T-cell (primary cell): Measurements from ENCODE around the gene ZNF134. TPM values are rescaled to one million over a fixed set of nuclear protein-coding genes. Genes with fewer than 3 reads are reported as not detected.

ENCODE experiments used
- ATAC-seq, 4 experiments: fragments of 200-7000 bp in 3 of 4; fragments of 150-1000 bp in 1 of 4; cut with Tn5 transposase; replicated peaks in 1 of 4; 1 replicate in 3 of 4; 2 replicates in 1 of 4; pipeline ENCODE4 v1.10.0; 2021; ENCODE audit warnings: moderate library complexity in 3 of 4, mild to moderate bottlenecking in 2 of 4, moderate number of reproducible peaks in 1 of 4
- CTCF ChIA-PET, 2 donors: fragments of 300-600 bp; sonication (Branson Sonifier 250); formaldehyde crosslinking; loops; one replicate each; lab custom pipeline; 2022; ENCODE audit warnings: antibody characterized with exemption in 2 of 2; lab: Charles Lee
- POLR2A ChIA-PET, 2 donors: fragments of 300-600 bp; sonication (Branson Sonifier 250); formaldehyde crosslinking; loops; one replicate each; lab custom pipeline; 2022; ENCODE audit warnings: antibody characterized with exemption in 2 of 2; lab: Charles Lee
- DNase-seq, 35 experiments: peaks; one replicate each; pipeline versions ENCODE4 v3.0.0 to v3.0.0-alpha.2; 2013 to 2023
- H3K27ac ChIP-seq: one replicate; pipeline ENCODE4 v1.5.1; 2013; ENCODE audit warnings: low read length
- H3K27me3 ChIP-seq, 2 experiments: replicated peaks in 1 of 2; 1 replicate in 1 of 2; 2 replicates in 1 of 2; pipeline versions ENCODE4 v1.6.1 to v1.7.0; 2013; ENCODE audit warnings: low read length in 1 of 2, mixed read lengths in 1 of 2; ENCODE audit not compliant: control insufficient read depth in 2 of 2, insufficient read depth in 2 of 2; ENCODE audit errors: extremely low read depth in 1 of 2
- H3K36me3 ChIP-seq, 2 donors: 1 replicate in 1 of 2; 2 replicates in 1 of 2; pipeline versions ENCODE4 v1.6.1 to v1.7.0; 2013; ENCODE audit warnings: low read length in 1 of 2; ENCODE audit not compliant: control insufficient read depth in 2 of 2, insufficient read depth in 1 of 2; ENCODE audit errors: extremely low read depth in 1 of 2
- H3K4me1 ChIP-seq, 2 experiments: 1 replicate in 1 of 2; 2 replicates in 1 of 2; pipeline versions ENCODE4 v1.6.1 to v1.7.0; 2013; ENCODE audit warnings: low read length in 2 of 2, mixed read lengths in 1 of 2; ENCODE audit not compliant: insufficient read depth in 2 of 2, control insufficient read depth in 1 of 2; ENCODE audit errors: extremely low read depth in 1 of 2
- H3K4me3 ChIP-seq, 2 donors: 1 replicate in 1 of 2; 2 replicates in 1 of 2; pipeline versions ENCODE4 v1.5.1 to v1.7.0; 2013; ENCODE audit warnings: mild to moderate bottlenecking in 2 of 2, low read length in 1 of 2, moderate library complexity in 1 of 2; ENCODE audit not compliant: control insufficient read depth in 1 of 2; ENCODE audit errors: extremely low read depth in 1 of 2
- H3K9me3 ChIP-seq: 2 replicates; pipeline ENCODE4 v1.7.0; 2013
- H3K27ac Mint-ChIP-seq, 2 donors: one replicate each; pipeline ENCODE4 v1.8.0; 2020 to 2021; ENCODE audit warnings: mild to moderate bottlenecking in 2 of 2, mixed read lengths in 2 of 2
- H3K27me3 Mint-ChIP-seq, 2 donors: one replicate each; pipeline ENCODE4 v1.8.0; 2021 to 2022; ENCODE audit warnings: mixed read lengths in 2 of 2
- H3K36me3 Mint-ChIP-seq: one replicate; pipeline ENCODE4 v1.8.0; 2021; ENCODE audit warnings: mixed read lengths
- H3K4me1 Mint-ChIP-seq, 3 donors: one replicate each; pipeline ENCODE4 v1.8.0; 2020 to 2022; ENCODE audit warnings: mixed read lengths in 3 of 3, mild to moderate bottlenecking in 1 of 3
- H3K4me3 Mint-ChIP-seq, 3 donors: one replicate each; pipeline ENCODE4 v1.8.0; 2020 to 2022; ENCODE audit warnings: mild to moderate bottlenecking in 3 of 3, mixed read lengths in 3 of 3, moderate library complexity in 3 of 3
- H3K9me3 Mint-ChIP-seq, 3 donors: one replicate each; pipeline ENCODE4 v1.8.0; 2020 to 2022; ENCODE audit warnings: mixed read lengths in 3 of 3
- WGBS: methylation state at CpG from one replicate; pipeline ENCODE4 v1.1.5; 2013; ENCODE audit warnings: missing lambda C conversion rate; ENCODE audit not compliant: insufficient coverage; 5-methylcytosine and 5-hydroxymethylcytosine counted together
- total RNA-seq, 35 experiments: library from RNA in 6 of 35; stranded (reverse) in 6 of 35; fragments of 120-200 nt in 1 of 35; gene quantifications; one replicate each; pipeline versions ENCODE4 v1.2.1 to v1.2.4 and lab custom pipeline; 2013 to 2026

The ZNF134 gene
- total RNA-seq, 5 donors from 2014 or later (not counting 1 experiment from before 2014, with no cell fraction given), result 16.4 to 31.0 (median 22.3) TPM

DNA sequence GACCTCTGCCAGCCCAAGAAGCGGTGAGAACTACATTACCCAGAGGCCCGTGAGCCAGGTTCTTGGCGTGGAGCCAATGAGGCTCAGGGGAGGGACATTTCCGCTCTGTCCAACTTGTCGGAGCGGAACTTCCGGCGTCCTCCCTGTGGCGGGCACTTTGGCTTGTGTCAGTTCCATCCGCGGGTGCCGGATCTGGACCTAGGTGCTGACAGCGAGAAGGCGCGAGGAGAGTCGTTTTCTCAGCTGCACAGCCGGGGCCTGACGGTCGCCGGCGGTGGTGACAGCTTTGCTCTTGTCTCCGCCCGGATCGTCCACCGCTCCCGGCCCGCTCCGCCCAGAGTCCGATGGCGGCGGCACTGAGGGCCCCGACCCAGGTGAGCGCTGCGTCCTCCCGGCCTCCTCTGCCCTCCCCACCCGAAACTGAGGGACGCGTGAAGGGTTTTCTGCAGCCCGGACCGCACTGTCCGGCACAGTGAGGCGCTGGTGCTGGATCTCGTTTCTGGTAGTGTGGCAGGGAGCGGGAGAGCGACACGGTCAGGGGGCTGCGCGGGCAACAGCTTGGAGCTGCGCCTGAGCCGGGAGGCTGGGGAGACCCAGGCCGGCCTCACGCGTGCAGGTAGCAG is 14.2 kb upstream of the ZNF134 start, which contains the start of gene ZNF530:
Gene ZNF530 (plus strand): TSS at position 125 of the 623 bp plus-strand sequence. CDS start 4,461 bp downstream, outside the sequence.
- H3K27me3 Mint-ChIP-seq, result no peaks in the 10 kb centered on the region
- H3K36me3 ChIP-seq, result peaks cover 5 to 9% of the 10 kb centered on the region in 2 donors
- ChIA-PET POLR2A (no interaction called here), CTCF (no interaction called here)
- H3K27me3 ChIP-seq, result no peaks in the 10 kb centered on the region
- H3K9me3 Mint-ChIP-seq, result peaks cover 36 to 50% (median 40%) of the 10 kb centered on the region in 3 donors
- 3% methylated on average over 53 of the region's 53 CpGs for WGBS
- H3K4me3 ChIP-seq, result peak within 1 kb of the TSS; percentile 76 to 98
- ATAC-seq (peak; percentile 92 to 99 (median 98)), DNase-seq (peak; percentile 39 to 89 (median 69))
- peaks cover 6% of the 10 kb centered on the region for H3K9me3 ChIP-seq
- peaks cover 41% of the 10 kb centered on the region for H3K36me3 Mint-ChIP-seq
- peaks cover 25 to 27% (median 25%) of the 10 kb centered on the region in 3 donors for H3K4me1 Mint-ChIP-seq
- peak within 1 kb of the TSS; percentile 84 to 91 for H3K27ac Mint-ChIP-seq
- H3K27ac ChIP-seq, result peak within 1 kb of the TSS; percentile 32
- H3K4me1 ChIP-seq, result peaks cover 2 to 16% of the 10 kb centered on the region in 2 experiments
- H3K4me3 Mint-ChIP-seq, result peak within 1 kb of the TSS; percentile 73 to 88 (median 85)

DNA sequence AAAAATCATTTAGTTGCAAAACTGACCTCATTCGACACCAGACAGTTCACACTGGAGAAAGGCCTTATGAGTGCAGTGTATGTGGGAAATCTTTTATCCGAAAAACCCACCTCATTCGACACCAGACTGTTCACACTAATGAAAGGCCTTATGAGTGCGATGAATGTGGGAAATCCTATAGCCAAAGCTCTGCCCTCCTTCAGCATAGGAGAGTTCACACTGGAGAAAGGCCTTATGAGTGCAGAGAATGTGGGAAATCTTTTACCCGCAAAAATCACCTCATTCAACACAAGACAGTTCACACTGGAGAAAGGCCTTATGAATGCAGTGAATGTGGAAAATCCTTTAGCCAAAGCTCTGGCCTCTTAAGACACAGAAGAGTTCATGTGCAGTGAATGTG is 7.1 kb upstream of the ZNF134 start:
- Mint-ChIP-seq H3K9me3 (peaks cover 27 to 62% (median 44%) of the 10 kb centered on the region in 3 donors), H3K27ac (no peak overlapping the region), H3K27me3 (no peaks in the 10 kb centered on the region), H3K36me3 (peaks cover 60% of the 10 kb centered on the region), H3K4me1 (no peaks in the 10 kb centered on the region), H3K4me3 (no peak overlapping the region)
- Histone ChIP-seq H3K27ac (no peak overlapping the region), H3K4me1 (no peaks in the 10 kb centered on the region), H3K4me3 (no peak overlapping the region), H3K27me3 (no peaks in the 10 kb centered on the region), H3K36me3 (peaks cover 13 to 27% of the 10 kb centered on the region in 2 donors), H3K9me3 (peaks cover 12% of the 10 kb centered on the region)
- CTCF ChIA-PET, result no interaction called here
- WGBS, result no CpG with 5 or more reads among the region's 5 CpGs
- POLR2A ChIA-PET, result no interaction called here
- no peak for DNase-seq
- no peak for ATAC-seq

DNA sequence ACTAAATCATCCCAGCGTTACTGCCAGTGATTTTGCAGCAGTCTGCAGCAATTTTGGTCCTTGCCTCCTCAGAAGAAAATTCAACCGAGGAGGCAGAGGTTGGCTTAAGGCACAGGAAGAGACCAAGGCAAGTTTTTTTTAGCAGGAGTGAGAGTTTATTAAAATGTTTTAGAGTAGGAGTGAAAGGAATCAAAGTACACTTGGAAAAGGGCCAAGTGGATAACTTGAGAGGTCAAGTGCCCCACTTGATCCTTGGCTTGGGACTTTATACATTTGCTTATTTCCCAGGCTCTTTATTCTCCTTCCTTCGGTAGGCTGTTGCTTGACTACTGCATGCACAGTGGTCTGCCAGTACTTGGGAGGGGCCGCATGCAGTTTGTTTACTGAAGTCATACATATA is 2.9 kb upstream of the ZNF134 start:
- Histone ChIP-seq H3K27ac (no peak overlapping the region), H3K27me3 (no peaks in the 10 kb centered on the region), H3K4me3 (no peak overlapping the region), H3K4me1 (peaks cover 2 to 24% of the 10 kb centered on the region in 2 experiments), H3K9me3 (peaks cover 11% of the 10 kb centered on the region), H3K36me3 (peaks cover 6 to 14% of the 10 kb centered on the region in 2 donors)
- Mint-ChIP-seq H3K9me3 (peaks cover 22 to 48% (median 29%) of the 10 kb centered on the region in 3 donors), H3K4me3 (no peak overlapping the region), H3K4me1 (peaks cover 20 to 26% (median 22%) of the 10 kb centered on the region in 3 donors), H3K36me3 (peaks cover 38% of the 10 kb centered on the region), H3K27ac (no peak overlapping the region), H3K27me3 (no peaks in the 10 kb centered on the region)
- ChIA-PET CTCF (no interaction called here), POLR2A (interaction anchor here in 1 of 2 donors (0.5 kb wide), 1 partner anchor 100 kb away, joined by 7 read pairs; no protein-coding TSS in a partner anchor)
- 83% methylated on average over 2 of the region's 4 CpGs for WGBS
- ATAC-seq (no peak), DNase-seq (no peak)

DNA sequence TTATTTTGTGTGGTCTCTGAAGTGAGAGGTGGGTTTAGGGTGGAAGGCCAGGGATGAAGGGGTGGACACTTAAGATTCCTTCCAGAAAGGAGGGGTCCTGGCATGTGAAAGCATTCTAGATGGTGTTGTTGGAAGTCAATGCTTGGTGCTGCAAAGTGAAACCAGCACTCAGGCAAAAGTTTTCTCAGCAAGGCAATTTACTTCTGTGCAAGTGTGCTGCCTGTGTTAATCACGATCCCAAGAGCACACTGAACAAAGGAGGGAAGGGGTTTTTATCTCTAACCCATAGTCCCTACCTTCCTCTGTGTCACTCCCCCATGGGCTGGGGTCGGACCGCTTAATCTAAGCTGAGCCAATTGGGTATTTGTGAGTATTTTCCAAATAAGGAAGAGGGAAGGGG is 1.3 kb downstream of the ZNF134 start:
- ChIA-PET POLR2A (no interaction called here), CTCF (no interaction called here)
- DNase-seq, result no peak
- H3K36me3 Mint-ChIP-seq, result peaks cover 59% of the 10 kb centered on the region
- Histone ChIP-seq H3K27ac (no peak overlapping the region), H3K9me3 (peaks cover 16% of the 10 kb centered on the region), H3K27me3 (no peaks in the 10 kb centered on the region), H3K4me1 (peaks cover 2 to 24% of the 10 kb centered on the region in 2 experiments), H3K4me3 (peak overlapping the region in 1 of 2 donors; percentile 92), H3K36me3 (peaks cover 27 to 47% of the 10 kb centered on the region in 2 donors)
- no peak for ATAC-seq
- peaks cover 49 to 66% (median 53%) of the 10 kb centered on the region in 3 donors for H3K9me3 Mint-ChIP-seq
- WGBS, result no CpG with 5 or more reads among the region's 3 CpGs
- peak overlapping the region; percentile 87 to 91 (median 89) for H3K4me3 Mint-ChIP-seq
- H3K27ac Mint-ChIP-seq, result peak overlapping the region in 1 of 2 donors; percentile 73
- H3K4me1 Mint-ChIP-seq, result peaks cover 32 to 37% (median 33%) of the 10 kb centered on the region in 3 donors
- H3K27me3 Mint-ChIP-seq, result no peaks in the 10 kb centered on the region

DNA sequence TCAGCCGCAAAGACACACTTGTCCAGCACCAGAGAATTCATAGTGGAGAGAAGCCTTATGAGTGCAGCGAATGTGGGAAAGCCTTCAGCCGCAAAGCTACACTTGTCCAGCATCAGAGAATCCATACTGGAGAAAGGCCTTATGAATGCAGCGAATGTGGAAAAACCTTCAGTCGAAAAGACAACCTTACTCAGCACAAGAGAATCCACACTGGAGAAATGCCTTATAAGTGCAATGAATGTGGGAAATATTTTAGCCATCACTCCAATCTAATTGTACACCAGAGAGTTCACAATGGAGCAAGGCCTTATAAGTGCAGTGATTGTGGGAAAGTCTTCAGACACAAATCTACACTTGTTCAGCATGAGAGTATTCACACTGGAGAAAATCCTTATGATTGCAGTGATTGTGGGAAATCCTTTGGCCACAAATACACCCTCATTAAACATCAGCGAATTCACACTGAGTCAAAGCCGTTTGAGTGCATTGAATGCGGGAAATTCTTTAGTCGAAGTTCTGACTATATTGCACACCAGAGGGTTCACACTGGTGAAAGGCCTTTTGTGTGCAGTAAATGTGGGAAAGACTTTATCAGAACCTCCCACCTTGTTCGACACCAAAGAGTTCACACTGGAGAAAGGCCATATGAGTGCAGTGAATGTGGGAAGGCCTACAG is 6.8 kb downstream of the ZNF134 start:
- Histone ChIP-seq H3K27ac (no peak overlapping the region), H3K4me3 (peak overlapping the region in 1 of 2 donors; percentile 35), H3K36me3 (peaks cover 37 to 55% of the 10 kb centered on the region in 2 donors), H3K27me3 (no peaks in the 10 kb centered on the region), H3K4me1 (peaks cover 0 to 2% of the 10 kb centered on the region in 2 experiments), H3K9me3 (peaks cover 33% of the 10 kb centered on the region)
- Mint-ChIP-seq H3K4me1 (peaks cover 12 to 14% (median 12%) of the 10 kb centered on the region in 3 donors), H3K9me3 (peaks cover 29 to 78% (median 65%) of the 10 kb centered on the region in 3 donors), H3K27me3 (no peaks in the 10 kb centered on the region), H3K36me3 (peaks cover 83% of the 10 kb centered on the region), H3K4me3 (peak overlapping the region in 1 of 3 donors; percentile 35), H3K27ac (no peak overlapping the region)
- 83% methylated on average over 1 of the region's 10 CpGs for WGBS
- ChIA-PET POLR2A (interaction anchor here in 1 of 2 donors (1.0 kb wide), 1 partner anchor 138 kb away, joined by 3 read pairs; no protein-coding TSS in a partner anchor), CTCF (no interaction called here)
- DNase-seq, result no peak
- ATAC-seq, result no peak

DNA sequence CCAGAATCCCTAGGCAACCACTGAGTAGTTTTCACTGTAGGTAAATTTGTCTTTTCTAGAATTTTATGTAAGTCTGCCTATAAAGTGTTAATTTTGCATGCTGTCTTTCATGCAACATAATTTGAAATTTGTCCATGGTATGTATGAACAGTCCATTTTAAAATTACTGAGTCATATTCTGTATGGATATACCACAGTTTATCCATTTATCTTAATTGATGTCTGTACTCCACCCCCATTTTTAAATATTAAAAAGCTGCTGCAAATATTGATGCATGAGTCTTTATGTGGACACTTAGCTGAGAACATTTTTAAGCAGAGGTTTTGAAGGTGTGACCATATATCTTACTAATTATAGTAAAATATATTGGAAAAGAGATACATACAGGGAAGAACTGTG is 9.0 kb downstream of the ZNF134 start:
- Mint-ChIP-seq H3K4me3 (no peak overlapping the region), H3K36me3 (peaks cover 62% of the 10 kb centered on the region), H3K9me3 (peaks cover 13 to 74% (median 57%) of the 10 kb centered on the region in 3 donors), H3K4me1 (no peaks in the 10 kb centered on the region), H3K27ac (no peak overlapping the region), H3K27me3 (no peaks in the 10 kb centered on the region)
- no peak for DNase-seq
- no peaks in the 10 kb centered on the region for H3K4me1 ChIP-seq
- no peak overlapping the region for H3K4me3 ChIP-seq
- CTCF ChIA-PET, result no interaction called here
- peaks cover 30% of the 10 kb centered on the region for H3K9me3 ChIP-seq
- H3K27me3 ChIP-seq, result no peaks in the 10 kb centered on the region
- POLR2A ChIA-PET, result no interaction called here
- no peak for ATAC-seq
- H3K27ac ChIP-seq, result no peak overlapping the region
- peaks cover 31 to 37% of the 10 kb centered on the region in 2 donors for H3K36me3 ChIP-seq
